K562 (cell line): ENCODE data around the gene LMBR1. TPM values are rescaled to one million over a fixed set of nuclear protein-coding genes. Genes with fewer than 3 reads are reported as not detected.

Source experiments
- ATF7 ChIP-seq: fragments of 450-650 bp; IDR thresholded peaks from 2 replicates; pipeline ENCODE4 v1.7.1; 2014; ENCODE audit warnings: mild to moderate bottlenecking, moderate library complexity
- CTBP1 ChIP-seq: fragments of 450-650 bp; IDR thresholded peaks from 2 replicates; pipeline ENCODE4 v1.6.1; 2016; ENCODE audit warnings: borderline replicate concordance
- CXXC5 ChIP-seq: fragments of 250-450 bp; sonication (Bioruptor Pico); IDR thresholded peaks from 2 replicates; pipeline ENCODE4 v1.8.0; 2022; ENCODE audit warnings: inconsistent platforms, mild to moderate bottlenecking, moderate library complexity
- DMBX1 ChIP-seq: fragments of 250-450 bp; sonication (Bioruptor Pico); IDR thresholded peaks from 2 replicates; pipeline ENCODE4 v1.8.0; 2022; ENCODE audit warnings: inconsistent platforms, mild to moderate bottlenecking, moderate library complexity, borderline replicate concordance
- HDAC2 ChIP-seq: fragments of 450-650 bp; IDR thresholded peaks from 2 replicates; pipeline ENCODE4 v1.6.1; 2016; ENCODE audit warnings: mild to moderate bottlenecking
- KDM4B ChIP-seq, 2 experiments: fragments of 450-650 bp in 1 of 2; sonication (generic) in 1 of 2; IDR thresholded peaks; 2 replicates each; pipeline ENCODE4 v1.6.1; 2016 to 2017; ENCODE audit warnings: borderline replicate concordance in 2 of 2, antibody characterized with exemption in 1 of 2, low read depth in 1 of 2, mild to moderate bottlenecking in 1 of 2
- NFE2L1 ChIP-seq: fragments of 450-650 bp; IDR thresholded peaks from 2 replicates; pipeline ENCODE4 v1.6.1; 2016; ENCODE audit warnings: missing genetic modification characterization, low read depth, mild to moderate bottlenecking, missing compliant biosample characterization, moderate library complexity, borderline replicate concordance
- PHB2 ChIP-seq: fragments of 450-650 bp; IDR thresholded peaks from 2 replicates; pipeline ENCODE4 v1.6.1; 2017; ENCODE audit warnings: low read depth
- YY1 ChIP-seq, 3 experiments: IDR thresholded peaks; 2 replicates each; pipeline ENCODE4 v1.6.1; 2011; ENCODE audit warnings: low read length in 2 of 3, mild to moderate bottlenecking in 2 of 3, moderate library complexity in 2 of 3, borderline replicate concordance in 1 of 3, control low read depth in 1 of 3, low read depth in 1 of 3; ENCODE audit not compliant: insufficient read depth in 3 of 3, insufficient replicate concordance in 2 of 3, control insufficient read depth in 1 of 3, insufficient read length in 1 of 3; ENCODE audit errors: extremely low read depth in 1 of 3
- polyA plus RNA-seq, 8 experiments: library from polyadenylated mRNA; depleted of rRNA in 4 of 8; stranded (reverse) in 5 of 8; unstranded in 3 of 8; fragments of >200 nt; fragmentation: Nextera tagmentation in 2 of 8; fragmentation: Illumina TruSeq in 1 of 8; extraction: Ambion mirVana in 2 of 8; extraction: Trizol in 1 of 8; gene quantifications; 2 replicates each; pipeline versions ENCODE4 v1.2.1 to v1.2.3, GENCODE V29; 2011 to 2014; ENCODE audit warnings: inconsistent platforms in 1 of 8, missing spikeins in 1 of 8
- total RNA-seq, 7 experiments: library from RNA; depleted of rRNA in 6 of 7; stranded (reverse); fragments of >200 nt in 6 of 7; fragmentation: Illumina TruSeq in 2 of 7; extraction: Trizol in 2 of 7; gene quantifications; 2 replicates each; pipeline versions ENCODE4 v1.2.1 to v1.2.3, GENCODE V29; 2011 to 2021; ENCODE audit warnings: low replicate concordance in 1 of 7
- TF ChIP-seq, protein P1 (sequence below): sonication (generic); formaldehyde crosslinking; IDR thresholded peaks from 2 replicates; pipeline ENCODE4 v1.8.1; 2023; ENCODE audit warnings: mild to moderate bottlenecking, missing genetic modification reagents, moderate library complexity
- TF ChIP-seq, protein P2 (sequence below), 2 experiments: fragments of 450-650 bp; formaldehyde crosslinking in 1 of 2; IDR thresholded peaks; 2 replicates each; pipeline versions ENCODE4 v1.4.0 to v1.6.1; 2014 to 2020; ENCODE audit warnings: mild to moderate bottlenecking in 2 of 2, borderline replicate concordance in 1 of 2, low read depth in 1 of 2

The LMBR1 gene
- total and polyA plus RNA-seq, 9 of the 15 experiments (the other 6 are each of a cell fraction or from before 2014, with no cell fraction given), result 7.7 to 90.0 (median 59.9) TPM

- TF ChIP-seq YY1 (IDR thresholded peaks at IDR 0.05; ENCODE audit: borderline replicate concordance in 1 of 3, control insufficient read depth in 1 of 3, extremely low read depth in 1 of 3, insufficient read depth in 3 of 3, insufficient read length in 1 of 3, insufficient replicate concordance in 2 of 3, low read depth in 1 of 3, low read length in 2 of 3), result peak in 1 of 3 experiments; percentile 41
- TF ChIP-seq HDAC2, result peak; percentile 49; the same call in 1 of the 2 replicates
- TF ChIP-seq PHB2, result no peak
- TF ChIP-seq, protein P1, sequence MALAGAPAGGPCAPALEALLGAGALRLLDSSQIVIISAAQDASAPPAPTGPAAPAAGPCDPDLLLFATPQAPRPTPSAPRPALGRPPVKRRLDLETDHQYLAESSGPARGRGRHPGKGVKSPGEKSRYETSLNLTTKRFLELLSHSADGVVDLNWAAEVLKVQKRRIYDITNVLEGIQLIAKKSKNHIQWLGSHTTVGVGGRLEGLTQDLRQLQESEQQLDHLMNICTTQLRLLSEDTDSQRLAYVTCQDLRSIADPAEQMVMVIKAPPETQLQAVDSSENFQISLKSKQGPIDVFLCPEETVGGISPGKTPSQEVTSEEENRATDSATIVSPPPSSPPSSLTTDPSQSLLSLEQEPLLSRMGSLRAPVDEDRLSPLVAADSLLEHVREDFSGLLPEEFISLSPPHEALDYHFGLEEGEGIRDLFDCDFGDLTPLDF, result no peak
- TF ChIP-seq CTBP1, result 0 out of 2 replicates have a peak, but pooled peaks have one; percentile 46
- TF ChIP-seq NFE2L1 (tag), result no peak
- TF ChIP-seq KDM4B (IDR thresholded peaks at IDR 0.05; ENCODE audit: borderline replicate concordance in 2 of 2, low read depth in 1 of 2), result no peak
- TF ChIP-seq, protein P2, sequence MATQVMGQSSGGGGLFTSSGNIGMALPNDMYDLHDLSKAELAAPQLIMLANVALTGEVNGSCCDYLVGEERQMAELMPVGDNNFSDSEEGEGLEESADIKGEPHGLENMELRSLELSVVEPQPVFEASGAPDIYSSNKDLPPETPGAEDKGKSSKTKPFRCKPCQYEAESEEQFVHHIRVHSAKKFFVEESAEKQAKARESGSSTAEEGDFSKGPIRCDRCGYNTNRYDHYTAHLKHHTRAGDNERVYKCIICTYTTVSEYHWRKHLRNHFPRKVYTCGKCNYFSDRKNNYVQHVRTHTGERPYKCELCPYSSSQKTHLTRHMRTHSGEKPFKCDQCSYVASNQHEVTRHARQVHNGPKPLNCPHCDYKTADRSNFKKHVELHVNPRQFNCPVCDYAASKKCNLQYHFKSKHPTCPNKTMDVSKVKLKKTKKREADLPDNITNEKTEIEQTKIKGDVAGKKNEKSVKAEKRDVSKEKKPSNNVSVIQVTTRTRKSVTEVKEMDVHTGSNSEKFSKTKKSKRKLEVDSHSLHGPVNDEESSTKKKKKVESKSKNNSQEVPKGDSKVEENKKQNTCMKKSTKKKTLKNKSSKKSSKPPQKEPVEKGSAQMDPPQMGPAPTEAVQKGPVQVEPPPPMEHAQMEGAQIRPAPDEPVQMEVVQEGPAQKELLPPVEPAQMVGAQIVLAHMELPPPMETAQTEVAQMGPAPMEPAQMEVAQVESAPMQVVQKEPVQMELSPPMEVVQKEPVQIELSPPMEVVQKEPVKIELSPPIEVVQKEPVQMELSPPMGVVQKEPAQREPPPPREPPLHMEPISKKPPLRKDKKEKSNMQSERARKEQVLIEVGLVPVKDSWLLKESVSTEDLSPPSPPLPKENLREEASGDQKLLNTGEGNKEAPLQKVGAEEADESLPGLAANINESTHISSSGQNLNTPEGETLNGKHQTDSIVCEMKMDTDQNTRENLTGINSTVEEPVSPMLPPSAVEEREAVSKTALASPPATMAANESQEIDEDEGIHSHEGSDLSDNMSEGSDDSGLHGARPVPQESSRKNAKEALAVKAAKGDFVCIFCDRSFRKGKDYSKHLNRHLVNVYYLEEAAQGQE (IDR thresholded peaks at IDR 0.05; ENCODE audit: borderline replicate concordance), result peak; percentile 94
- TF ChIP-seq, protein P2 (CRISPR knock-in tag; IDR thresholded peaks at IDR 0.05; ENCODE audit: low read depth), result no peak
- peak; percentile 15; the same call in 1 of the 2 replicates for TF ChIP-seq DMBX1 (CRISPR knock-in tag)
- TF ChIP-seq ATF7, result peak; percentile 71; the same call in 1 of the 2 replicates
- TF ChIP-seq CXXC5, result 0 out of 2 replicates have a peak, but pooled peaks have one; percentile 24
- TF ChIP-seq, all 486 proteins: peak for 51
Measured at GRCh38 chr7:156638443-156639077, 254.4 kb downstream of the LMBR1 start (continued).
